ENCODE data around the gene ARHGAP32. TPM values are rescaled to one million over a fixed set of nuclear protein-coding genes. Genes with fewer than 3 reads are reported as not detected.

The ARHGAP32 gene
- total and polyA plus RNA-seq, 10 donors, result 0.53 to 17.0 (median 10.2) TPM

DNA sequence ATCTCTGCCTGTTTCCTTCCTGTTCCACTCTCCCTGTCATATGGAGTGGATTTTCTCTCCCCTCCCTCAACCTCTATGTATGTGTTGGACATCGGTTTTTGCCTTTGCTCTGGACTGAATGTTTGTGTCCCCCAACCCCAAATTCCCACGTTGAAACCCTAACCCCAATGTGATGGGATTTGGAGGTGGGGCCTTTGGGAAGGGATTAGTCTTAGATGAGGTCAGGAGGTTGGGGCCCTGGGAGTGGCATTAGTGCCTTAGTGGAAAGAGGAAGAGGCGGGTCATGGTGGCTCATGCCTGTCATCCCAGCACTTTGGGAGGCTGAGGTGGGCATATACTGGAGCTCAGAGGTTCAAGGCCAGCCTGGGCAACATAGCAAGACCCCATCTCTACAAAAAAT, 261.1 kb downstream of the ARHGAP32 start:
- Histone ChIP-seq H3K4me1 (peaks cover 0 to 13% (median 0%) of the 10 kb centered on the region in 6 donors), H3K4me3 (no peak overlapping the region), H3K9me3 (no peaks in the 10 kb centered on the region), H3K27ac (no peak overlapping the region), H3K36me3 (no peaks in the 10 kb centered on the region), H3K27me3 (replicated peaks in 1 of 7) (no peaks in the 10 kb centered on the region)
- intact Hi-C loops (cut with DNase I; ENCODE audit: low total_unique reads), result no loop called here
- TF ChIP-seq POLR2AphosphoS5 (IDR thresholded peaks at IDR 0.05) (no peak), POLR2A (IDR thresholded peaks at IDR 0.05) (no peak)
- TF ChIP-seq, protein P1, sequence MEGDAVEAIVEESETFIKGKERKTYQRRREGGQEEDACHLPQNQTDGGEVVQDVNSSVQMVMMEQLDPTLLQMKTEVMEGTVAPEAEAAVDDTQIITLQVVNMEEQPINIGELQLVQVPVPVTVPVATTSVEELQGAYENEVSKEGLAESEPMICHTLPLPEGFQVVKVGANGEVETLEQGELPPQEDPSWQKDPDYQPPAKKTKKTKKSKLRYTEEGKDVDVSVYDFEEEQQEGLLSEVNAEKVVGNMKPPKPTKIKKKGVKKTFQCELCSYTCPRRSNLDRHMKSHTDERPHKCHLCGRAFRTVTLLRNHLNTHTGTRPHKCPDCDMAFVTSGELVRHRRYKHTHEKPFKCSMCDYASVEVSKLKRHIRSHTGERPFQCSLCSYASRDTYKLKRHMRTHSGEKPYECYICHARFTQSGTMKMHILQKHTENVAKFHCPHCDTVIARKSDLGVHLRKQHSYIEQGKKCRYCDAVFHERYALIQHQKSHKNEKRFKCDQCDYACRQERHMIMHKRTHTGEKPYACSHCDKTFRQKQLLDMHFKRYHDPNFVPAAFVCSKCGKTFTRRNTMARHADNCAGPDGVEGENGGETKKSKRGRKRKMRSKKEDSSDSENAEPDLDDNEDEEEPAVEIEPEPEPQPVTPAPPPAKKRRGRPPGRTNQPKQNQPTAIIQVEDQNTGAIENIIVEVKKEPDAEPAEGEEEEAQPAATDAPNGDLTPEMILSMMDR (IDR thresholded peaks at IDR 0.05 in 8 of 11, conservative IDR thresholded peaks at IDR 0.05 in 3 of 11), result no peak
- 74 to 90% (median 88%) methylated on average over 3 of the region's 3 CpGs for WGBS, 5 donors
- DNase-seq, result no peak

DNA sequence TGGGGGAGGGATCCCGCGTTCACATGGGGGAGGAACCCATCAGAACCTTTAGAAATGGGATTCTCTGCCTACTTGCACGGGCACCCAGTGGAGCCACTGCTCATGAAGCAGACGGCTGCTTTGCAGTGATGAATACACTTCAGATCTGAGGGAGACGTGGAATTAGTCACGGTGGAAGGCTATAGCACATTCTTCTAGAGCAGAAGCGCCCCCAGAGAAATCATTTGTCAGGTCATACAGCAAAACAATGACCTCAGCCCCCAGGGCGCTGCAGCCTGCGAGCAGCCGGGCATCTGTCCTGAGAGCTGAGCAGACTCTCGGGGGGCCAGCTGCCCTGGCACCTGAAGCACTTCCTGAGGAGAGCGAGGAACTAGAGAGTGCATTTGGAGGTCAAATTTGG, 262.1 kb downstream of the ARHGAP32 start:
- DNase-seq, result peak; percentile 40
- Histone ChIP-seq H3K4me3 (no peak overlapping the region), H3K27me3 (replicated peaks in 1 of 7) (no peaks in the 10 kb centered on the region), H3K27ac (no peak overlapping the region), H3K4me1 (peaks cover 0 to 17% (median 0%) of the 10 kb centered on the region in 6 donors), H3K36me3 (no peaks in the 10 kb centered on the region), H3K9me3 (no peaks in the 10 kb centered on the region)
- TF ChIP-seq POLR2A (IDR thresholded peaks at IDR 0.05) (no peak), POLR2AphosphoS5 (IDR thresholded peaks at IDR 0.05) (no peak)
- TF ChIP-seq, protein P1 (IDR thresholded peaks at IDR 0.05 in 8 of 11, conservative IDR thresholded peaks at IDR 0.05 in 3 of 11), result no peak
- intact Hi-C loops (cut with DNase I; ENCODE audit: low total_unique reads), result no loop called here
- WGBS, 5 donors, result 72 to 84% (median 79%) methylated on average over 10 to 12 of the region's 12 CpGs

DNA sequence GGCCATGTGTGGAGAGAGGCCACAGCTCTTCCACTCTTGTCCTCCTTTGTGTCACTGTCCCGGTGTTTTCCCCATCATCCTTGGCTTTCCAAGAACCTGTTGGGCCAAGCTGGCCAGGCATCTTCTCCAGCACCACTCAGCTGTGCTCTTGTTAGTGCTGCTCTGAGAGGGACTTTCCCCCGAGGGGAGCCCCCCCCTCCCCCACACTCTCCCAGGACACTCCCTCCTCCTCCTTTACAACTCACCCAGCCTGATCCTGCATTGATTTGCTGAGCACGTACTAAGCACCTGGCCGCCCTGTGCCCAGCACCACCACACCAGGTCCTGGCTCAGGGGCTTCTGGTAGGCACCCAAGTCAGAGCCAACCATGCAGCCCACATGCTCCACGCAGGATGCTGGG, 262.7 kb downstream of the ARHGAP32 start:
- Histone ChIP-seq H3K27ac (no peak overlapping the region), H3K9me3 (no peaks in the 10 kb centered on the region), H3K27me3 (replicated peaks in 1 of 7) (no peaks in the 10 kb centered on the region), H3K4me1 (peaks cover 0 to 19% (median 0%) of the 10 kb centered on the region in 6 donors), H3K4me3 (no peak overlapping the region), H3K36me3 (no peaks in the 10 kb centered on the region)
- TF ChIP-seq POLR2A (IDR thresholded peaks at IDR 0.05) (no peak), POLR2AphosphoS5 (IDR thresholded peaks at IDR 0.05) (no peak)
- TF ChIP-seq, protein P1 (IDR thresholded peaks at IDR 0.05 in 8 of 11, conservative IDR thresholded peaks at IDR 0.05 in 3 of 11), result no peak
- intact Hi-C loops (cut with DNase I; ENCODE audit: low total_unique reads), result no loop called here
- DNase-seq, result peak; percentile 62
- 78 to 81% (median 79%) methylated on average over 5 of the region's 5 CpGs for WGBS, 5 donors

DNA sequence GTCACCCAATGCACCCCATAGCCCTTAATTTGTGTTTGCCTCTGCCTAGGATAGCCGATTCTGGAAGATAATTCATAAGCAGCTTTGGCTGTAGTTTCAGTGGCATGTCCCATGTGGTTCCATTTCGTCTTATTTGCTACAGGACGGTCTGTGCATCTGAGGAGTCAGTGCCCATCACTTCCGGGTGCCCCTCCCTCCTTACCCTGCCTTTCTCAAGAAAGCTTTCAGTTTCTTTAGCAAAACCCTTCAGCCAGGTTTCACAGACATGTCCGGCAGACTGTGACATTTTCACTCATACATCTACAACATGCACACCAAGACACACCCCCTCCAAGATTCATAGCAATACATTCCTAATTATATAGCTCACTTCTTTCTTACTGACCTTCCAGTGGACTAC, 263.7 kb downstream of the ARHGAP32 start:
- no peaks in the 10 kb centered on the region for H3K36me3 ChIP-seq
- H3K27ac ChIP-seq, result no peak overlapping the region
- peak overlapping the region in 1 of 8 donors; percentile 35 for H3K4me3 ChIP-seq
- WGBS, 5 donors, result 52 to 72% (median 65%) methylated on average over 5 of the region's 5 CpGs
- TF ChIP-seq POLR2A (IDR thresholded peaks at IDR 0.05) (no peak), POLR2AphosphoS5 (IDR thresholded peaks at IDR 0.05) (no peak)
- intact Hi-C loops (cut with DNase I; ENCODE audit: low total_unique reads), result no loop called here
- H3K27me3 ChIP-seq (replicated peaks in 1 of 7), result no peaks in the 10 kb centered on the region
- H3K9me3 ChIP-seq, result no peaks in the 10 kb centered on the region
- peak; percentile 77 for DNase-seq
- H3K4me1 ChIP-seq, result peaks cover 0 to 19% (median 0%) of the 10 kb centered on the region in 6 donors

All from spleen (tissue), 11 donors.